IMR-90 (cell line): ENCODE results near the gene SNRNP35. TPM values are rescaled to one million over a fixed set of nuclear protein-coding genes. Genes with fewer than 3 reads are reported as not detected.

Experiments
- ATAC-seq: fragments of 200-7000 bp; cut with Tn5 transposase; 2 replicates; pipeline ENCODE4 v1.9.1; 2020; ENCODE audit warnings: low read depth, mild to moderate bottlenecking, moderate library complexity
- BruUV-seq: library from RNA; stranded (reverse); fragments of 400-500 nt; replicated peaks from 2 replicates; lab custom pipeline; 2021; lab: Mats Ljungman, UMichigan
- CTCF ChIA-PET: fragments of 300-600 bp; formaldehyde crosslinking; extraction: SDS; loops from one replicate; lab custom pipeline; 2021; ENCODE audit warnings: antibody characterized with exemption; lab: Yijun Ruan, JAX
- POLR2A ChIA-PET: fragments of 300-600 bp; sonication (Branson Sonifier 250); formaldehyde crosslinking; loops from one replicate; lab custom pipeline; 2022; ENCODE audit warnings: antibody characterized with exemption; ENCODE audit not compliant: unreplicated experiment; lab: Charles Lee
- DNase-seq: peaks from one replicate; pipeline ENCODE4 v3.0.0; 2013
- H2AFZ ChIP-seq: replicated peaks from 2 replicates; pipeline ENCODE3; 2013; ENCODE audit warnings: low read length, mild to moderate bottlenecking; ENCODE audit not compliant: poor library complexity
- H2AK5ac ChIP-seq: 2 replicates; pipeline ENCODE4 v1.6.1; 2013; ENCODE audit warnings: low read depth, low read length, inconsistent platforms
- H2AK9ac ChIP-seq: replicated peaks from 2 replicates; pipeline ENCODE3; 2013; ENCODE audit warnings: mild to moderate bottlenecking, low read depth, low read length, moderate library complexity; ENCODE audit not compliant: poor library complexity
- H2BK120ac ChIP-seq: 2 replicates; pipeline ENCODE4 v1.6.1; 2013; ENCODE audit warnings: low read depth, low read length, inconsistent platforms
- H2BK15ac ChIP-seq: 3 replicates; pipeline ENCODE4 v1.6.1; 2013; ENCODE audit warnings: low read depth, low read length, inconsistent platforms
- H2BK20ac ChIP-seq: 2 replicates; pipeline ENCODE4 v1.6.1; 2013; ENCODE audit warnings: low read depth, mild to moderate bottlenecking, inconsistent platforms, low read length, moderate library complexity
- H2BK5ac ChIP-seq: 2 replicates; pipeline ENCODE4 v1.6.1; 2013; ENCODE audit warnings: mild to moderate bottlenecking, low read depth, low read length, inconsistent platforms; ENCODE audit not compliant: poor library complexity, severe bottlenecking
- H3K14ac ChIP-seq: replicated peaks from 2 replicates; pipeline ENCODE4 v1.6.1; 2013; ENCODE audit warnings: low read depth, low read length, inconsistent platforms
- H3K18ac ChIP-seq: 2 replicates; pipeline ENCODE4 v1.6.1; 2013; ENCODE audit warnings: low read depth, low read length, control low read depth
- H3K23ac ChIP-seq: 2 replicates; pipeline ENCODE4 v1.6.1; 2013; ENCODE audit warnings: low read depth, low read length, inconsistent platforms
- H3K27ac ChIP-seq: 2 replicates; pipeline ENCODE4 v1.5.1; 2013; ENCODE audit warnings: mild to moderate bottlenecking, control low read depth, low read length; ENCODE audit not compliant: insufficient read depth
- H3K27me3 ChIP-seq: 2 replicates; pipeline ENCODE4 v1.6.1; 2013; ENCODE audit warnings: low read length; ENCODE audit not compliant: control insufficient read depth, insufficient read depth
- H3K36me3 ChIP-seq: 2 replicates; pipeline ENCODE4 v1.6.1; 2013; ENCODE audit warnings: low read length, mixed read lengths; ENCODE audit not compliant: control insufficient read depth, insufficient read depth
- H3K4ac ChIP-seq: 2 replicates; pipeline ENCODE4 v1.6.1; 2013; ENCODE audit warnings: low read depth, low read length, inconsistent platforms
- H3K4me1 ChIP-seq: 2 replicates; pipeline ENCODE4 v1.6.1; 2013; ENCODE audit warnings: low read length, mixed read lengths; ENCODE audit not compliant: control insufficient read depth, insufficient read depth
- H3K4me2 ChIP-seq: 2 replicates; pipeline ENCODE4 v1.6.1; 2013; ENCODE audit warnings: low read depth, mild to moderate bottlenecking, control low read depth, low read length, moderate library complexity
- H3K4me3 ChIP-seq: 2 replicates; pipeline ENCODE4 v1.5.1; 2013; ENCODE audit warnings: low read depth, mild to moderate bottlenecking, control low read depth, low read length, moderate library complexity; ENCODE audit not compliant: insufficient read depth
- H3K56ac ChIP-seq: 2 replicates; pipeline ENCODE4 v1.6.1; 2013; ENCODE audit warnings: low read length, inconsistent platforms; ENCODE audit not compliant: insufficient read depth; ENCODE audit errors: extremely low read depth
- H3K79me1 ChIP-seq, 2 experiments: 2 replicates each; pipeline ENCODE4 v1.6.1; 2013; ENCODE audit warnings: low read length in 2 of 2, inconsistent platforms in 1 of 2, low read depth in 1 of 2
- H3K9ac ChIP-seq: 2 replicates; pipeline ENCODE4 v1.6.1; 2013; ENCODE audit warnings: low read depth, low read length, control low read depth
- H3K9me1 ChIP-seq: 2 replicates; pipeline ENCODE4 v1.6.1; 2013; ENCODE audit warnings: low read length, inconsistent platforms; ENCODE audit not compliant: insufficient read depth
- H3K9me3 ChIP-seq: 2 replicates; pipeline ENCODE4 v1.6.1; 2013; ENCODE audit warnings: low read length; ENCODE audit not compliant: control insufficient read depth, insufficient read depth
- H4K20me1 ChIP-seq: 2 replicates; pipeline ENCODE4 v1.6.1; 2013; ENCODE audit warnings: low read length, inconsistent platforms; ENCODE audit not compliant: insufficient read depth
- H4K5ac ChIP-seq: 2 replicates; pipeline ENCODE4 v1.6.1; 2013; ENCODE audit warnings: mild to moderate bottlenecking, low read depth, low read length, control low read depth
- H4K8ac ChIP-seq, 2 experiments: 2 replicates each; pipeline ENCODE4 v1.6.1; 2013; ENCODE audit warnings: low read depth in 2 of 2, low read length in 2 of 2, control low read depth in 1 of 2, inconsistent platforms in 1 of 2
- H4K91ac ChIP-seq: 2 replicates; pipeline ENCODE4 v1.6.1; 2013; ENCODE audit warnings: low read depth, low read length, inconsistent platforms; ENCODE audit not compliant: insufficient read depth
- CEBPB ChIP-seq: IDR thresholded peaks from 2 replicates; pipeline ENCODE4 v1.6.1; 2012; ENCODE audit warnings: low read depth, low read length, improper control_type of control experiment
- CHD1 ChIP-seq: IDR thresholded peaks from 2 replicates; pipeline ENCODE4 v1.6.1; 2012; ENCODE audit warnings: low read depth, low read length, improper control_type of control experiment
- CTCF ChIP-seq: conservative IDR thresholded peaks from 2 replicates; pipeline ENCODE4 v1.5.1; 2012; ENCODE audit warnings: mild to moderate bottlenecking, low read depth, low read length, improper control_type of control experiment
- FOS ChIP-seq: fragments of 150-350 bp; IDR thresholded peaks from 2 replicates; pipeline ENCODE4 v1.6.1; 2016; ENCODE audit warnings: low read depth, low read length
- MAFK ChIP-seq: IDR thresholded peaks from 2 replicates; pipeline ENCODE4 v1.6.1; 2012; ENCODE audit warnings: low read depth, low read length, improper control_type of control experiment
- MAZ ChIP-seq: IDR thresholded peaks from 2 replicates; pipeline ENCODE4 v1.6.1; 2012; ENCODE audit warnings: low read depth, mild to moderate bottlenecking, low read length, improper control_type of control experiment, moderate library complexity, borderline replicate concordance
- MXI1 ChIP-seq: IDR thresholded peaks from 2 replicates; pipeline ENCODE4 v1.6.1; 2012; ENCODE audit warnings: low read depth, mild to moderate bottlenecking, low read length, moderate library complexity, borderline replicate concordance
- POLR2A ChIP-seq: IDR thresholded peaks from 2 replicates; pipeline ENCODE4 v1.6.1; 2012; ENCODE audit warnings: mild to moderate bottlenecking, low read depth, low read length
- RCOR1 ChIP-seq: IDR thresholded peaks from 2 replicates; pipeline ENCODE4 v1.6.1; 2012; ENCODE audit warnings: mild to moderate bottlenecking, low read length, improper control_type of control experiment; ENCODE audit not compliant: insufficient replicate concordance
- RFX5 ChIP-seq: IDR thresholded peaks from 2 replicates; pipeline ENCODE4 v1.8.0; 2012; ENCODE audit warnings: low read depth, mild to moderate bottlenecking, low read length, moderate library complexity
- WGBS, 2 experiments: methylation state at CpG; one replicate each; pipeline versions ENCODE4 v1.1.5 to v1.1.7; 2013; ENCODE audit warnings: missing lambda C conversion rate in 2 of 2; ENCODE audit not compliant: insufficient read length in 1 of 2; ENCODE audit errors: extremely low coverage in 2 of 2; 5-methylcytosine and 5-hydroxymethylcytosine counted together
- dilution Hi-C: fragments of 300-500 bp; cut with HindIII; formaldehyde crosslinking; loops from one replicate; pipeline ENCODE4 v1.14.3; 2018; ENCODE audit warnings: low sequenced_read_pairs; ENCODE audit not compliant: unreplicated experiment
- in situ Hi-C: fragments of 300-500 bp; cut with MboI; formaldehyde crosslinking; loops from 3 replicates; pipeline ENCODE4 v1.14.3; 2019; ENCODE audit warnings: low sequenced_read_pairs, inconsistent platforms, mixed read lengths
- intact Hi-C: fragments of 100-400 bp; cut with micrococcal nuclease; formaldehyde crosslinking; loops from 2 replicates; pipeline ENCODE4 v1.10.0; 2022
- polyA plus RNA-seq, 3 experiments: library from polyadenylated mRNA; depleted of rRNA; stranded (reverse); fragments of >200 nt; gene quantifications; 2 replicates each; pipeline ENCODE4 v1.2.3, GENCODE V29; 2012; ENCODE audit warnings: low replicate concordance in 1 of 3
- total RNA-seq: library from RNA; depleted of rRNA; stranded (reverse); fragments of >200 nt; gene quantifications from 2 replicates; pipeline ENCODE4 v1.2.3, GENCODE V29; 2012

The SNRNP35 gene
- total and polyA plus RNA-seq, 2 of the 4 experiments (the other 2 are of a cell fraction) = 4.7 to 15.4 TPM

GRCh38 chr12:123489580-123489979, 31.6 kb downstream of the SNRNP35 start:
- DNase-seq (no peak), ATAC-seq (no peak)
- H2BK5ac ChIP-seq = no peak overlapping the region
- no peak overlapping the region for H3K4ac ChIP-seq
- dilution Hi-C loops (no loop called here), intact Hi-C loops (no loop called here), in situ Hi-C loops (no loop called here)
- H3K9ac ChIP-seq = no peak overlapping the region
- no peaks in the 10 kb centered on the region for H3K79me1 ChIP-seq
- no peak overlapping the region for H3K56ac ChIP-seq
- H3K14ac ChIP-seq = no peak overlapping the region
- H2AFZ ChIP-seq = no peak overlapping the region
- no peak overlapping the region for H4K91ac ChIP-seq
- H3K4me1 ChIP-seq = no peaks in the 10 kb centered on the region; the same call in 1 of the 2 replicates
- H4K8ac ChIP-seq = no peak overlapping the region
- ChIA-PET POLR2A (no interaction called here), CTCF (no interaction called here)
- no peak overlapping the region for H2AK9ac ChIP-seq
- H4K20me1 ChIP-seq = no peaks in the 10 kb centered on the region
- no CpG with 5 or more reads among the region's 6 CpGs for WGBS, 2 experiments
- no peaks in the 10 kb centered on the region for H3K27me3 ChIP-seq
- no peak overlapping the region for H4K5ac ChIP-seq
- H3K9me3 ChIP-seq = no peaks in the 10 kb centered on the region
- no peak overlapping the region for H3K23ac ChIP-seq
- H3K18ac ChIP-seq = no peak overlapping the region
- no peak overlapping the region for H2BK20ac ChIP-seq
- H2BK15ac ChIP-seq = no peak overlapping the region
- BruUV-seq = no TSS peak
- H3K4me3 ChIP-seq = no peak overlapping the region
- no peak overlapping the region for H2AK5ac ChIP-seq
- peaks cover 8% of the 10 kb centered on the region for H3K36me3 ChIP-seq
- no peak overlapping the region for H2BK120ac ChIP-seq
- no peaks in the 10 kb centered on the region for H3K9me1 ChIP-seq
- no peak overlapping the region for H3K27ac ChIP-seq
- H3K4me2 ChIP-seq = no peak overlapping the region
- TF ChIP-seq CHD1 (no peak), FOS (no peak), MAFK (no peak), MAZ (no peak), POLR2A (no peak), MXI1 (no peak), CTCF (no peak), RFX5 (no peak), RCOR1 (no peak), CEBPB (no peak)
